NCI-H1436 (cell line): ENCODE measurements around the gene PTPMT1.
A peak's percentile ranks its signal among the peaks of the same experiment; 100 is the strongest.
"Not testable (repeated sequence)": the region's sequence is repeated elsewhere in the genome, so short reads cannot be mapped to it uniquely, and the experiment has no call there.

ENCODE experiments used
- DNase-seq: peaks from one replicate; lab custom pipeline; 2025; lab: John Stamatoyannopoulos, UW

The PTPMT1 gene

GRCh38 chr11:47565340-47566148 lies at the start of gene PTPMT1:
Gene PTPMT1 (plus strand): TSS chr11:47565599. CDS start chr11:47565623, 24 bp downstream.
- peak; percentile 66 for DNase-seq

GRCh38 chr11:47516155-47516554 lies 49.2 kb upstream of the PTPMT1 start:
- DNase-seq = no peak

GRCh38 chr11:47516984-47517853 lies 48.2 kb upstream of the PTPMT1 start:
- DNase-seq = no peak

- no peak for DNase-seq
These were observed 47.0 kb upstream of the PTPMT1 start for GRCh38 chr11:47518212-47518964.

GRCh38 chr11:47523490-47524225 lies 41.7 kb upstream of the PTPMT1 start:
- no peak for DNase-seq

GRCh38 chr11:47524291-47524874 lies 41.0 kb upstream of the PTPMT1 start:
- DNase-seq = no peak

GRCh38 chr11:47526032-47526431 lies 39.4 kb upstream of the PTPMT1 start:
- not testable (repeated sequence) for DNase-seq

GRCh38 chr11:47527186-47527585 lies 38.2 kb upstream of the PTPMT1 start:
- DNase-seq = no peak

GRCh38 chr11:47529951-47530350 lies 35.4 kb upstream of the PTPMT1 start:
- no peak for DNase-seq

GRCh38 chr11:47530721-47531120 lies 34.7 kb upstream of the PTPMT1 start:
- not testable (repeated sequence) for DNase-seq

GRCh38 chr11:47531666-47532065 lies 33.7 kb upstream of the PTPMT1 start:
- DNase-seq = no peak

GRCh38 chr11:47532597-47533213 lies 32.7 kb upstream of the PTPMT1 start:
- DNase-seq = no peak

GRCh38 chr11:47533690-47534151 lies 31.7 kb upstream of the PTPMT1 start:
- DNase-seq = no peak

GRCh38 chr11:47534704-47535251 lies 30.6 kb upstream of the PTPMT1 start:
- no peak for DNase-seq

- DNase-seq = no peak
These were observed 28.5 kb upstream of the PTPMT1 start for GRCh38 chr11:47536915-47537314.

GRCh38 chr11:47538741-47539565 lies 26.4 kb upstream of the PTPMT1 start:
- peak; percentile 33 for DNase-seq

GRCh38 chr11:47539681-47540039 lies 25.7 kb upstream of the PTPMT1 start:
- DNase-seq = no peak

GRCh38 chr11:47541070-47541469 lies 24.3 kb upstream of the PTPMT1 start:
- DNase-seq = no peak

- no peak for DNase-seq
These were observed 20.1 kb upstream of the PTPMT1 start for GRCh38 chr11:47545298-47545697.
